Nephron progenitor cell (in vitro differentiated cells): ENCODE results near the gene ATP2A1.
"Not testable (repeated sequence)": the region's sequence is repeated elsewhere in the genome, so short reads cannot be mapped to it uniquely, and the experiment has no call there.

Experiments
- DNase-seq: peaks from one replicate; pipeline ENCODE4 v3.0.0; 2021
- H3K27ac Mint-ChIP-seq: 2 replicates; pipeline ENCODE4 v1.8.0; 2021; ENCODE audit warnings: mild to moderate bottlenecking, moderate library complexity, mixed read lengths
- H3K27me3 Mint-ChIP-seq: 2 replicates; pipeline ENCODE4 v1.8.0; 2021; ENCODE audit warnings: mild to moderate bottlenecking, low read depth, mixed read lengths; ENCODE audit not compliant: poor library complexity
- H3K36me3 Mint-ChIP-seq: 2 replicates; pipeline ENCODE4 v1.8.0; 2021; ENCODE audit warnings: low read depth, mixed read lengths
- H3K4me1 Mint-ChIP-seq: 2 replicates; pipeline ENCODE4 v1.8.0; 2021; ENCODE audit warnings: mixed read lengths
- H3K4me3 Mint-ChIP-seq: 2 replicates; pipeline ENCODE4 v1.8.0; 2021; ENCODE audit warnings: mild to moderate bottlenecking, moderate library complexity, mixed read lengths
- H3K9me3 Mint-ChIP-seq: 2 replicates; pipeline ENCODE4 v1.8.0; 2021; ENCODE audit warnings: mild to moderate bottlenecking, moderate library complexity, mixed read lengths
- TF ChIP-seq, protein P1 (sequence below): fragments of 200-600 bp; sonication (generic); IDR thresholded peaks from 2 replicates; pipeline ENCODE4 v1.5.0; 2021; ENCODE audit warnings: antibody characterized with exemption

Gene ATP2A1

DNA sequence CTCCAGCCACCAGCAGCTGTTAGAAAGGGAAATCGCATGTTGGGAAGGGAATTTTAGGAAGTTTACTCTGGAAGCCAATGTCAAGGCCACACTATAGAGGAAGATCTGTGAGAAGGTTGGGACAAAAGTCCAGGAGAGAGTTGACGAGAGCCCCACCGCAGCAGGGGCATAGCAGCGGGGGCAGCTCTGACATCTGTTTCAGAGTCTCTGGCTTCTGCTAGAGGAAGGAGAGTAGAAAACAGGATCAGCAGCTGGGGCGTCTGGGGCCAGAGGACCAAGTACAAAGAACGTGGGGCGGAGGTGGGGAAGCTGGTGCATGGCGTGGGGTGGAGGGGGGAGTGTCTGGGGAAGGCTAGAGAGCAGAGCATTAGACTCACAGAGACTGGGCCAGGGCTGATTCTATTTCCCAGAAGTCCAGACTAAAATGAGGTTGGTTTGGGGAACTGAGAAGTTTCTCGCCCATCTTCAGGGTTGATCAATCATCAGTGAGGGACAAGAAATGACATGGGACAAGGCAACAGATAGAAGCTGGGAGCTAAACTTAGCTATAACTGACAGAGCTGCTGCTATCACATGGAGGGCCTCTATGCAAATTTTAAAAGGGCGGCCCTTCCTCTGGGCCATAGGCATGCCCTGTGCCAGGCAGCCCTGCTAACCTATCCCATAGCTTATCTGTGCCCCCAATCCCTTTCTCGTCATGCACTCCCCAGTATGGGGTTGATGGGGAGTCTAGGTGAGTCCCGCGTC, 45.5 kb downstream of the ATP2A1 start:
- H3K27me3 Mint-ChIP-seq: no peaks in the 10 kb centered on the region
- H3K9me3 Mint-ChIP-seq: no peaks in the 10 kb centered on the region
- peaks cover 15% of the 10 kb centered on the region for H3K36me3 Mint-ChIP-seq
- peak overlapping the region; percentile 91 for H3K4me3 Mint-ChIP-seq
- no peak for DNase-seq
- no peak overlapping the region for H3K27ac Mint-ChIP-seq
- TF ChIP-seq, protein P1, sequence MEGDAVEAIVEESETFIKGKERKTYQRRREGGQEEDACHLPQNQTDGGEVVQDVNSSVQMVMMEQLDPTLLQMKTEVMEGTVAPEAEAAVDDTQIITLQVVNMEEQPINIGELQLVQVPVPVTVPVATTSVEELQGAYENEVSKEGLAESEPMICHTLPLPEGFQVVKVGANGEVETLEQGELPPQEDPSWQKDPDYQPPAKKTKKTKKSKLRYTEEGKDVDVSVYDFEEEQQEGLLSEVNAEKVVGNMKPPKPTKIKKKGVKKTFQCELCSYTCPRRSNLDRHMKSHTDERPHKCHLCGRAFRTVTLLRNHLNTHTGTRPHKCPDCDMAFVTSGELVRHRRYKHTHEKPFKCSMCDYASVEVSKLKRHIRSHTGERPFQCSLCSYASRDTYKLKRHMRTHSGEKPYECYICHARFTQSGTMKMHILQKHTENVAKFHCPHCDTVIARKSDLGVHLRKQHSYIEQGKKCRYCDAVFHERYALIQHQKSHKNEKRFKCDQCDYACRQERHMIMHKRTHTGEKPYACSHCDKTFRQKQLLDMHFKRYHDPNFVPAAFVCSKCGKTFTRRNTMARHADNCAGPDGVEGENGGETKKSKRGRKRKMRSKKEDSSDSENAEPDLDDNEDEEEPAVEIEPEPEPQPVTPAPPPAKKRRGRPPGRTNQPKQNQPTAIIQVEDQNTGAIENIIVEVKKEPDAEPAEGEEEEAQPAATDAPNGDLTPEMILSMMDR: no peak
- peaks cover 26% of the 10 kb centered on the region for H3K4me1 Mint-ChIP-seq

- H3K27ac Mint-ChIP-seq: no peak overlapping the region
- peaks cover 12% of the 10 kb centered on the region for H3K36me3 Mint-ChIP-seq
- H3K4me3 Mint-ChIP-seq: peak overlapping the region; percentile 91
- peaks cover 26% of the 10 kb centered on the region for H3K4me1 Mint-ChIP-seq
- no peak for DNase-seq
- H3K27me3 Mint-ChIP-seq: no peaks in the 10 kb centered on the region
- H3K9me3 Mint-ChIP-seq: no peaks in the 10 kb centered on the region
- TF ChIP-seq, protein P1: no peak
Observed at GRCh38 chr16:28924399-28924761, 46.1 kb downstream of the ATP2A1 start.

DNA sequence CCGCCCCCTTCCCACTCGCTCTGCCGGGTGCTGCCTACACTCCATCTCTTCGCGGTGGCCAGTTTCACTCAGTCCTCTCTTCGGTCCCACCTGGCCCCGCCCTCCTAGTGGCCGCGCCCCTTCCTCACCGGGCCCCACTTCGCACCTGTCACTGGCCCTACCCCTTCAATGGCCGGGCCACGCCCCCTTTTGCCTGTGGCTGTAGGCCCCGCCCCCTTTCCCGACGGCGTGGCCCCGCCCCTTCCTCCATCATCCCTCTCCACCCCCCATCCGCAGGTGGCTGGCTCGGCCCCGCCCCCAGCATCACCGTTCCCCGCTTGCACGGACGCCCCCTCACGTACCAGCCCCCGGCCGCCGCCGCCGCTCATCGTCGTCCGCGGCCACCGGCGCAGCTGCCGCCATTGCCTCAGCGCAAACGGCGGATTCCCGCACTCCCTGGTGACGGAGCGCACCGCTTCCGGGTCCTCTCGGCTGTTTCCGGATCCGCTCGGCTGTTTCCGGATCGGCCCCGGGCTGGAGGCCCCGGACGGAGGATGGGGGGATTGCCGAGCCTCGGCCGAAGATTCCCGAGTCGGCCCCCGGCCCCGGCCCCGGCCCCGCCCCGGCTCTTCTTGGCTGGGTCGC, 46.6 kb downstream of the ATP2A1 start, which contains the start of gene RABEP2:
TSS of gene RABEP2 (minus strand) at position 477 of the 624 bp plus-strand sequence. CDS start at position 402, 75 bp downstream.
- H3K9me3 Mint-ChIP-seq: no peaks in the 10 kb centered on the region
- peak within 1 kb of the TSS; percentile 97 for H3K27ac Mint-ChIP-seq
- TF ChIP-seq, protein P1: no peak
- peaks cover 7% of the 10 kb centered on the region for H3K36me3 Mint-ChIP-seq
- peaks cover 26% of the 10 kb centered on the region for H3K4me1 Mint-ChIP-seq
- H3K27me3 Mint-ChIP-seq: no peaks in the 10 kb centered on the region
- peak; percentile 100 for DNase-seq
- peak within 1 kb of the TSS; percentile 91 for H3K4me3 Mint-ChIP-seq

GRCh38 chr16:28925386-28926228, 47.3 kb downstream of the ATP2A1 start:
- H3K27ac Mint-ChIP-seq: peak overlapping the region; percentile 97
- H3K9me3 Mint-ChIP-seq: no peaks in the 10 kb centered on the region

DNA sequence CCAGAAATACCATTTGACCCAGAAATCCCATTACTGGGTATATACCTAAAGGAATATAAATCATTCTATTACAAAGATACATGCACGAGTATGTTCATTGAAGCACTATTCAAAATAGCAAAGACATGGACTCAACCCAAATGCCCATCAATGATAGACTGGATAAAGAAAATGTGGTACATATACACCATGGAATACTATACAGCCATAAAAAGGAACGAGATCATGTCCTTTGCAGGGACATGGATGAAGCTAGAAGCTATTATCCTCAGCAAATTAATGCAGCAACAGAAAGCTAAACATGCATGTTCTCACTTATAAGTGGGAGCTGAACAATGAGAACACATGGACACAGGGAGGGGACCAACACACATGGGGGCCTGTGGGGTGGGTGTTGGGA, 48.0 kb downstream of the ATP2A1 start:
- Mint-ChIP-seq H3K4me1 (peaks cover 37% of the 10 kb centered on the region), H3K27ac (peak overlapping the region; percentile 97), H3K4me3 (peak overlapping the region; percentile 91)
- not testable (repeated sequence) for H3K9me3 Mint-ChIP-seq, H3K27me3 Mint-ChIP-seq, H3K36me3 Mint-ChIP-seq, DNase-seq

More at GRCh38 chr16:28925386-28926228, 47.3 kb downstream of the ATP2A1 start:
- TF ChIP-seq, protein P1: no peak
- H3K4me1 Mint-ChIP-seq: peaks cover 31% of the 10 kb centered on the region
- DNase-seq: peak; percentile 80
- peak overlapping the region; percentile 91 for H3K4me3 Mint-ChIP-seq
- peaks cover 7% of the 10 kb centered on the region for H3K36me3 Mint-ChIP-seq
- no peaks in the 10 kb centered on the region for H3K27me3 Mint-ChIP-seq

- Mint-ChIP-seq H3K27ac (no peak overlapping the region), H3K4me1 (peaks cover 47% of the 10 kb centered on the region), H3K4me3 (no peak overlapping the region), H3K36me3 (no peaks in the 10 kb centered on the region), H3K27me3 (no peaks in the 10 kb centered on the region), H3K9me3 (no peaks in the 10 kb centered on the region)
- TF ChIP-seq, protein P1: no peak
- DNase-seq: no peak
Observed at GRCh38 chr16:28927815-28928214, 49.5 kb downstream of the ATP2A1 start.
